ENCODE results near the gene PKP4. TPM values are rescaled to one million over a fixed set of nuclear protein-coding genes. Genes with fewer than 3 reads are reported as not detected.

The PKP4 gene
- total RNA-seq, 6 donors from 2014 or later, result 37.5 to 160 (median 60.8) TPM

- no peak overlapping the region for H3K4me3 ChIP-seq
- H3K27me3 ChIP-seq, result no peaks in the 10 kb centered on the region
- peaks cover 0 to 52% (median 8%) of the 10 kb centered on the region in 4 donors for H3K36me3 ChIP-seq
- H3K4me1 ChIP-seq, result peaks cover 0 to 5% (median 0%) of the 10 kb centered on the region in 4 donors
- DNase-seq (no peak), ATAC-seq (ENCODE audit: low FRiP score in 2 of 2) (no peak)
- no peak overlapping the region for H3K27ac ChIP-seq
- WGBS, 2 donors, result 41 to 50% methylated on average over 3 of the region's 3 CpGs
- no peak for TF ChIP-seq CTCF (IDR thresholded peaks at IDR 0.05)
- TF ChIP-seq POLR2AphosphoS5 (IDR thresholded peaks at IDR 0.05), result no peak
- TF ChIP-seq POLR2A (IDR thresholded peaks at IDR 0.05), result no peak
- no peak for TF ChIP-seq EP300 (IDR thresholded peaks at IDR 0.05)
- no peaks in the 10 kb centered on the region for H3K9me3 ChIP-seq
These were observed 179.3 kb downstream of the PKP4 start for GRCh38 chr2:158635961-158636601.

GRCh38 chr2:158637357-158637756 is 180.6 kb downstream of the PKP4 start:
- DNase-seq (no peak), ATAC-seq (ENCODE audit: low FRiP score in 2 of 2) (no peak)
- Histone ChIP-seq H3K36me3 (peaks cover 0 to 48% (median 8%) of the 10 kb centered on the region in 4 donors), H3K9me3 (no peaks in the 10 kb centered on the region), H3K27me3 (no peaks in the 10 kb centered on the region), H3K27ac (no peak overlapping the region), H3K4me1 (peaks cover 0 to 5% (median 0%) of the 10 kb centered on the region in 4 donors), H3K4me3 (no peak overlapping the region)
- 77 to 78% methylated on average over 7 of the region's 7 CpGs for WGBS, 2 donors
- TF ChIP-seq CTCF (IDR thresholded peaks at IDR 0.05) (no peak), POLR2AphosphoS5 (IDR thresholded peaks at IDR 0.05) (no peak), POLR2A (IDR thresholded peaks at IDR 0.05) (no peak), EP300 (IDR thresholded peaks at IDR 0.05) (no peak)

GRCh38 chr2:158644139-158644538 is 187.4 kb downstream of the PKP4 start:
- no peak for DNase-seq
- Histone ChIP-seq H3K27ac (no peak overlapping the region), H3K36me3 (peaks cover 0 to 47% (median 4%) of the 10 kb centered on the region in 4 donors), H3K9me3 (no peaks in the 10 kb centered on the region), H3K4me3 (no peak overlapping the region), H3K27me3 (no peaks in the 10 kb centered on the region), H3K4me1 (no peaks in the 10 kb centered on the region)
- WGBS, 2 donors, result 70 to 74% methylated on average over 4 of the region's 4 CpGs
- peak in 1 of 2 donors; percentile 21 for ATAC-seq (ENCODE audit: low FRiP score in 2 of 2)
- TF ChIP-seq EP300 (IDR thresholded peaks at IDR 0.05), result no peak
- TF ChIP-seq POLR2AphosphoS5 (IDR thresholded peaks at IDR 0.05), result no peak
- no peak for TF ChIP-seq POLR2A (IDR thresholded peaks at IDR 0.05)
- TF ChIP-seq CTCF (IDR thresholded peaks at IDR 0.05), result no peak

- no peak overlapping the region for H3K27ac ChIP-seq
- H3K4me1 ChIP-seq, result no peaks in the 10 kb centered on the region
- H3K36me3 ChIP-seq, result peaks cover 0 to 39% (median 4%) of the 10 kb centered on the region in 4 donors
- no peak for ATAC-seq (ENCODE audit: low FRiP score in 2 of 2)
- 88 to 93% methylated on average over 6 of the region's 6 CpGs for WGBS, 2 donors
- no peak overlapping the region for H3K4me3 ChIP-seq
- TF ChIP-seq POLR2A (IDR thresholded peaks at IDR 0.05) (no peak), CTCF (IDR thresholded peaks at IDR 0.05) (no peak), POLR2AphosphoS5 (IDR thresholded peaks at IDR 0.05) (no peak), EP300 (IDR thresholded peaks at IDR 0.05) (no peak)
- DNase-seq, result no peak
- H3K27me3 ChIP-seq, result no peaks in the 10 kb centered on the region
- no peaks in the 10 kb centered on the region for H3K9me3 ChIP-seq
These were observed 188.5 kb downstream of the PKP4 start for GRCh38 chr2:158645299-158645698.
